ENCODE measurements around the gene MYEF2.

GRCh38 chr15:48145923-48146322 is 32.2 kb downstream of the MYEF2 start:
- TF ChIP-seq CTCF (conservative IDR thresholded peaks at IDR 0.05 in 1 of 2, IDR thresholded peaks at IDR 0.05 in 1 of 2; ENCODE audit: extremely low read depth in 1 of 2, insufficient read depth in 1 of 2, low read depth in 1 of 2, low read length in 2 of 2) (no peak), EZH2 (IDR thresholded peaks at IDR 0.05; ENCODE audit: borderline replicate concordance, low read length) (no peak)
